H4 (cell line): ENCODE measurements around the gene DDTL. TPM values are rescaled to one million over a fixed set of nuclear protein-coding genes. Genes with fewer than 3 reads are reported as not detected.
"Not testable (repeated sequence)": the region's sequence is repeated elsewhere in the genome, so short reads cannot be mapped to it uniquely, and the experiment has no call there.

ENCODE experiments used
- DNase-seq: peaks from one replicate; pipeline ENCODE4 v3.0.0-alpha.2; 2015; ENCODE audit warnings: low spot score
- total RNA-seq: library from RNA; depleted of rRNA; stranded (reverse); fragments of >200 nt; shearing (Covaris generic); gene quantifications from 2 replicates; pipeline ENCODE4 v1.2.3, GENCODE V29; 2014

DDTL gene
- total RNA-seq, 1 experiment from 2014 or later = 2.8 TPM

DNA sequence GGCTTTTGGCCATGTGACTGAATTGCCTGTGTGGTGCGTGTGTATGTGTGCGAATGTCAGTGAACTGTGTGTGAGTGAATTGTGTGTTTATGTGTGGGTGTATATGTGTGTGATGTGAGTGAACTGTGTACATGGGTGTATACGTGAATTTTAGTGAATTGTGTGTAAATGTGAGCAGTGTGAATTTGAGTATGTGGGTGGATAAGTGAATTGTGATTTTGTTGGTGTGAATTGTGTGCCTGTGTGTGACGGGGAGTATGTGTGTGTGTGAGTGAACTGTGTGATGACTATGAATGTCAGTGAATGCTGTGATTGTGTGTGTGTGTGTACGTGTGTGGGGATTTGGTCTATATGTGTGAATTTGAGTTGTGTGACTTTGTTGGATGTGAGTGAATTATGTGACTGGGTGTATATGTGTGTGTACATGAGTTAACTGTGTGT, 3.5 kb downstream of the DDTL start:
- no peak for DNase-seq

DNA sequence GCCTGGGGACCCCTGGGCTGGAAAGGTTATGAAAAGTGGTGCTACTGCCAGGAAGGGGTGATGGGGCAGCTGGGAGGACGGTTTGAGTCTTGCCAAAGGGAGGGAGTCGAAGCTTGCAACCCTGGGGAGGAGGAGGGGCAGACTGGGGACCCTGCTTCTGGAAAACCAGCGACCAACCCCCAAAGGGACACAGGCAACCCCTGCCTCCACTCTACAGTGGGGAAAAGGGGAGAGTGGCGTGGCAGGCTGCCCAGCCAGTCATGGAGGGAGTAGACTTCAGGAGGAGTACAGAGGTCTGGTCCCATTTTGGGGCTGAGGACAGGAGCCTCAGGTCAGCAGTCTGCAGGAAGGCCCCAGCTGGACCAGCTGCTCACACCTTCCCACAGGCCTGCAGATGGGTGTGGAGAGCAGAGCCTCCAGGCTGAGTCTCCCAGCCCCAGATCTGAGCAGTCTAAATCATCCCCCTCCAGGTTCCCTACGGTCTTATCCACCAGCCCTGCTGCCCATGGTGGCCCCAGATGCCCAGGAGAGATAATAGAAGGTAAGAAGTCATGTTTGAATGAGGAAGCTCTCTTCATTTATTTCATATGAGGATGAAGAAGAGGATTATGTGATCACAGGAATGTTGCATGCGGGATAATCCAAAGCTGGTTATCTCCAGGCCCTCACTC, 4.3 kb downstream of the DDTL start:
- no peak for DNase-seq

- DNase-seq = not testable (repeated sequence)
Observed at GRCh38 chr22:23971927-23972326, 5.2 kb downstream of the DDTL start.

DNA sequence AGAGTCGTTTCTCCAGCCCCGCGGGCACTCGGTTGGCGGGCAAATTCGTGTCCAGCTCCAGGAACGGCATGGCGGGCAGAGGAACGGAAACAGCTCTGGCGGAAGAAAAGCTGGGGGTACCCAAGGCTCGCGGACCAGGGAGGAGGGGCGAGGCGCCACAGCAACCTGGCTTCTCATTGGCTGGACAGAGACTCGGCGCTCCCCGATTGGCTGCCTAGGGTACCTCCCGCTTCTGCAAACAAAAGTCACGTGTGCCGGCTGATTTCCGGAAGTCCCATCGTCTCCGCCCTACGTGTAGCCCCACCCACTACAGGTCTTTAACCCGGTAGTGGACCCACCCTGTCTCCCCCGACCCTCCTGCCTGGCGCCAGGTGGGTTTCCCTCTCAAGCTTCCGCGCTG, 7.7 kb downstream of the DDTL start, which contains the start of gene DDT:
DDT (minus strand) TSS at position 97 of the 400 bp plus-strand sequence; CDS start at position 70, 27 bp downstream.
- DNase-seq = not testable (repeated sequence)

- DNase-seq = not testable (repeated sequence)
Observed at GRCh38 chr22:23974836-23975352, 8.2 kb downstream of the DDTL start.

DNA sequence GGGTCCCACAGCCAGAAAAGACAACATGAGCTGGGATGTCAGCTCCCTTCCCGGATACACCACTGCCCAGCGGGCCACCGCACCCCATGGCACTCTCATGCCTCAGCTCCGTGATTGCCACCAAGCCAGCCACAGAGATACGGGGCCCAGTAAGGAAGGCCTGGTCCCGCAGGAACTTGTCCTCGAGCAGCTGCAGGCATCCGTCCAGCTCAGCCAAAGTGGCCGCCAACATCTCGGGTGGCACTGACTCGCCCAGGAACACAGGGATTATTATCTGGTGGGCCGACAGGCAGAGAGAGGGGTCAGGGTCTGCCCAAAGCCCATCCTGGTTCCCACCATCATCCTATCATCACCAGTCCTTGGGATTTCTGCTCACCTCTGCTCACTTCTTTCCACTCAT, 10.6 kb downstream of the DDTL start:
- DNase-seq = not testable (repeated sequence)

- not testable (repeated sequence) for DNase-seq
Observed at GRCh38 chr22:23979557-23980240, 13.0 kb downstream of the DDTL start, which contains the start of gene GSTT2. Gene GSTT2, plus strand, starts transcription at chr22:23980134.

GRCh38 chr22:23980567-23980966, 13.9 kb downstream of the DDTL start:
- not testable (repeated sequence) for DNase-seq

GRCh38 chr22:23984430-23984829, 17.7 kb downstream of the DDTL start:
- DNase-seq = peak; percentile 43

- DNase-seq = not testable (repeated sequence)
Observed at GRCh38 chr22:23986089-23986488, 19.4 kb downstream of the DDTL start.

GRCh38 chr22:23986538-23987178, 20.0 kb downstream of the DDTL start:
- DNase-seq = not testable (repeated sequence)

GRCh38 chr22:23989583-23990244, 23.0 kb downstream of the DDTL start:
- not testable (repeated sequence) for DNase-seq

- DNase-seq = not testable (repeated sequence)
Observed at GRCh38 chr22:23993080-23993479, 26.4 kb downstream of the DDTL start.

DNA sequence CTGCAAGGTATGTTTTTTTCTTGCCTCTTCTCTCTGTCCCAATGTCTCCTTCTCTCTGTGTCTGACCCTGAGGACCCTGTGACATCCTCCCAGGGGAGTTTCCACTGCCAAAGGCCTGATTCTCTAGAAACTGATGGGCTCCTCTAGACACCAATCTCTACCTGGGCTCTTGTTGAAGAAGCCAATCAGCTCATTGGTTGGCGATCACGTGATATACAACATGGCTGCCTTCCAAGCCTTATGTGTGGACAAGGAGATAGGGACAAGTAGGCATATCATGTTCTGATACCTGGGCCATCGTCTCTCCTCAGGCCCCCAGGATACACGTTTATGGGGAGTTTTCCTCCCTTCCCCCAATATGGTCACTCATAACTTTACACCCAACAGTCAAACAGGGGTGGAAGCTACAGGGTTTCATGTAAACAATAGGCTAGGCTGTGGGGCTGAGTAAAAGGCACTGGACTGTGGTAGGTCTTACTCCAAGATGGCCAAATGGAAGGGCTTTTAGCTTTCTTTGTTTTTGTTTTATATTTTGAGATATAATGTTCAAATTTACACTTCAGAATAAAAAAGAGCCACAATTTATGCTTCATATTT, 27.0 kb downstream of the DDTL start:
- not testable (repeated sequence) for DNase-seq

DNA sequence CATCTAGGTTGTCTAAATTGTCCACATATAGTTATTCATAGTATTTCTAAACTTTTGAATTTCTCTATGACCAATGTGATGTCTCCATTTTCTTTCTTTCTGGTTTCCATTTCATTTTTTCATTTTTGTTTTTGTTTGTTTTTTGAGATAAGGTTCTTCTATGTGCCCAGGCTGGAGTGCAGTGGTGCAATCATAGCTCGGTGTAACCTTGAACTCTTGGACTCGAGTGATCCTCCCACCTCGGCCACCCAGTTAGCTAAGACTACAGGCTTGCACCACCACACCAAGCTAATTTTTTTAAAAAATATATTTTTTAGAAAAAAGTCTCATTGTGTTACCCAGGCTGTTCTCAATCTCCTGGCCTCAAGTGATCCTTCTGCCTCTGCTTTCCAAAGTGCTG, 30.4 kb downstream of the DDTL start:
- DNase-seq = no peak

GRCh38 chr22:23999779-24000178, 33.1 kb downstream of the DDTL start:
- DNase-seq = not testable (repeated sequence)

- DNase-seq = no peak
Observed at GRCh38 chr22:24001314-24001713, 34.6 kb downstream of the DDTL start.

- no peak for DNase-seq
Observed at GRCh38 chr22:24002272-24002671, 35.6 kb downstream of the DDTL start.

DNA sequence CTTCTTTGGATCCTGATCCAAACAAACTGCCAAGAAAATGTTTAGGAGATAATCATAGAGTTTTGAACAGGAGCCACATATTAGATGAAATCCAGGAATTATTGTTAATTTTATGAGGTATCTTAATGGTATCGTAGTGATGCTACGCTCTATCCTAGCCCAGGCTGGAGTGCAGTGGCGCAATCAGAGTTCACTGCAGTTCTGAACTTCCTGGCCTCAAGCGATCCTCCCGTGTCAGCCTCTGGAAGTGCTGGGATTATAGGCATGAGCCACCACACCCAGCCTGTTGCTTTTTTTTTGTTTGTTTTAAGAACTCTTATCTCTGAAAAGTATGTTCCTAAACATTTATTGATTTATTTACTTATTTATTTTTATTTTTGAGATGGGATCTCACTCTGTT, 36.2 kb downstream of the DDTL start:
- no peak for DNase-seq

DNA sequence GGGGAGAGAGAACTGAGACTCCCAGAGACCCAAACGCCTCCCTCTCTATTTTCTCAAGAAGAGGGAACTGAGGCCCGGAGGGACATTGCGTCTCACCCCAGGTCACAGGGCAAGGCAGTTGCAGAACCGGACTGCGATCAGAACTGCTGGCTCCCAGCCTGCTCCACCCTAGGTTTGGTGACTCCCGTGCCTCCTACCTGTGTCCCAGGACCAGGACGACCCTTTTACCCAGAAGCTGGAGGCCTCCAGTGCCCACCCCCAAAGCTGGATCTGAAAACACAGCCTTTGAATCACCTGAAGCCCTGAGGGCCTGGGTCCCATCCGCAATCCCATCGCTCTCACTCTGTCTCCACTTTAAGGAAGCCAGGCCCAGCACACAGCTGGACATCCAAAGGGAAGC, 37.2 kb downstream of the DDTL start:
- no peak for DNase-seq

GRCh38 chr22:24005201-24005600, 38.5 kb downstream of the DDTL start, which contains the start of gene GSTT4:
Gene GSTT4, minus strand, starts transcription at chr22:24005453. Its CDS starts 97 bp downstream, at chr22:24005356.
- DNase-seq = no peak
